ENCODE data around the gene SLC19A1.

The SLC19A1 gene

GRCh38 chr21:45516671-45517151 lies 25.5 kb downstream of the SLC19A1 start:
- DNase-seq (ENCODE audit: low read depth), result no peak

GRCh38 chr21:45516071-45516670 lies 26.1 kb downstream of the SLC19A1 start:
- no peak for DNase-seq (ENCODE audit: low read depth)

- no peak for DNase-seq (ENCODE audit: low read depth)
Measured at GRCh38 chr21:45515241-45516061, 26.8 kb downstream of the SLC19A1 start.

GRCh38 chr21:45514311-45515021 lies 27.8 kb downstream of the SLC19A1 start:
- no peak for DNase-seq (ENCODE audit: low read depth)

GRCh38 chr21:45513741-45514310 lies 28.4 kb downstream of the SLC19A1 start:
- DNase-seq (ENCODE audit: low read depth), result no peak

GRCh38 chr21:45513003-45513717 lies 29.1 kb downstream of the SLC19A1 start:
- DNase-seq (ENCODE audit: low read depth), result no peak

GRCh38 chr21:45512626-45513002 lies 29.6 kb downstream of the SLC19A1 start:
- DNase-seq (ENCODE audit: low read depth), result no peak

- DNase-seq (ENCODE audit: low read depth), result no peak
Measured at GRCh38 chr21:45511661-45512431, 30.4 kb downstream of the SLC19A1 start.

GRCh38 chr21:45511007-45511406 lies 31.2 kb downstream of the SLC19A1 start:
- DNase-seq (ENCODE audit: low read depth), result no peak

GRCh38 chr21:45510466-45510955 lies 31.7 kb downstream of the SLC19A1 start:
- DNase-seq (ENCODE audit: low read depth), result no peak

GRCh38 chr21:45509566-45510465 lies 32.4 kb downstream of the SLC19A1 start:
- no peak for DNase-seq (ENCODE audit: low read depth)

GRCh38 chr21:45508607-45509565 lies 33.4 kb downstream of the SLC19A1 start:
- DNase-seq (ENCODE audit: low read depth), result no peak

GRCh38 chr21:45507888-45508508 lies 34.2 kb downstream of the SLC19A1 start:
- DNase-seq (ENCODE audit: low read depth), result no peak

- no peak for DNase-seq (ENCODE audit: low read depth)
Measured at GRCh38 chr21:45507523-45507875, 34.7 kb downstream of the SLC19A1 start.

- no peak for DNase-seq (ENCODE audit: low read depth)
Measured at GRCh38 chr21:45506836-45507522, 35.3 kb downstream of the SLC19A1 start.

- DNase-seq (ENCODE audit: low read depth), result no peak
Measured at GRCh38 chr21:45506241-45506817, 35.9 kb downstream of the SLC19A1 start.

- no peak for DNase-seq (ENCODE audit: low read depth)
Measured at GRCh38 chr21:45505416-45506021, 36.7 kb downstream of the SLC19A1 start.

All from stimulated activated CD8-positive, alpha-beta memory T cell treated with anti-CD3 and anti-CD28 coated beads, Interleukin-7, amount 100 ng/mL, for 24 hours (primary cell).